K562 (cell line): ENCODE measurements around the gene KCP. TPM values are rescaled to one million over a fixed set of nuclear protein-coding genes. Genes with fewer than 3 reads are reported as not detected.
A peak's percentile ranks its signal among the peaks of the same experiment; 100 is the strongest.

Experiments
- CREB5 ChIP-seq: fragments of 250-450 bp; sonication (Bioruptor Pico); IDR thresholded peaks from 2 replicates; pipeline ENCODE4 v1.5.0; 2020; ENCODE audit warnings: mild to moderate bottlenecking
- CREM ChIP-seq: IDR thresholded peaks from 2 replicates; pipeline ENCODE4 v1.6.1; 2014; ENCODE audit warnings: antibody characterized with exemption, low read depth
- CXXC5 ChIP-seq: fragments of 250-450 bp; sonication (Bioruptor Pico); IDR thresholded peaks from 2 replicates; pipeline ENCODE4 v1.8.0; 2022; ENCODE audit warnings: inconsistent platforms, mild to moderate bottlenecking, moderate library complexity
- EGR1 ChIP-seq: fragments of 450-650 bp; conservative IDR thresholded peaks from 2 replicates; pipeline ENCODE4 v1.6.1; 2017; ENCODE audit warnings: mild to moderate bottlenecking
- FOS ChIP-seq: IDR thresholded peaks from 3 replicates; pipeline ENCODE4 v1.6.1; 2011; ENCODE audit not compliant: insufficient read length; ENCODE audit errors: extremely low read depth
- MAFG ChIP-seq: fragments of 450-650 bp; conservative IDR thresholded peaks from 2 replicates; pipeline ENCODE4 v1.6.1; 2016; ENCODE audit warnings: missing genetic modification characterization, missing compliant biosample characterization
- MCM2 ChIP-seq: fragments of 450-650 bp; IDR thresholded peaks from 2 replicates; pipeline ENCODE4 v1.6.1; 2017; ENCODE audit warnings: low read depth, mild to moderate bottlenecking
- MEF2A ChIP-seq: IDR thresholded peaks from 2 replicates; pipeline ENCODE4 v1.6.1; 2011; ENCODE audit warnings: low read depth, mild to moderate bottlenecking, low read length, moderate library complexity; ENCODE audit not compliant: control insufficient read depth
- NFIX ChIP-seq: fragments of 250-450 bp; sonication (Bioruptor Pico); IDR thresholded peaks from 2 replicates; pipeline ENCODE4 v1.4.0; 2020; ENCODE audit warnings: low read depth, mild to moderate bottlenecking, moderate library complexity
- PTTG1 ChIP-seq: fragments of 450-650 bp; IDR thresholded peaks from 2 replicates; pipeline ENCODE4 v1.6.1; 2016; ENCODE audit warnings: low read depth, mild to moderate bottlenecking, missing genetic modification characterization, missing compliant biosample characterization
- PYGO2 ChIP-seq: fragments of 450-650 bp; IDR thresholded peaks from 2 replicates; pipeline ENCODE4 v1.6.1; 2016; ENCODE audit warnings: mild to moderate bottlenecking, missing genetic modification characterization, moderate library complexity, missing compliant biosample characterization
- SAP30 ChIP-seq: fragments of 200-600 bp; sonication (generic); IDR thresholded peaks from 2 replicates; pipeline ENCODE4 v1.6.1; 2012; ENCODE audit warnings: borderline replicate concordance, low read depth, mild to moderate bottlenecking, moderate library complexity, low read length, control low read depth, inconsistent platforms; ENCODE audit not compliant: insufficient read depth, poor library complexity, severe bottlenecking
- SIX5 ChIP-seq, 2 experiments: IDR thresholded peaks; 2 replicates each; pipeline ENCODE4 v1.6.1; 2011; ENCODE audit warnings: low read length in 2 of 2, borderline replicate concordance in 1 of 2, low read depth in 1 of 2, mild to moderate bottlenecking in 1 of 2, moderate library complexity in 1 of 2; ENCODE audit not compliant: insufficient read depth in 1 of 2
- SNIP1 ChIP-seq: fragments of 450-650 bp; IDR thresholded peaks from 2 replicates; pipeline ENCODE4 v1.7.1; 2017; ENCODE audit warnings: low read depth, mild to moderate bottlenecking
- SRSF9 ChIP-seq: fragments of 200-400 bp; formaldehyde crosslinking; IDR thresholded peaks from 2 replicates; pipeline ENCODE4 v1.6.1; 2017; ENCODE audit warnings: low read depth, low read length, borderline replicate concordance
- TAF7 ChIP-seq: fragments of 450-650 bp; IDR thresholded peaks from 2 replicates; pipeline ENCODE4 v1.6.1; 2016; ENCODE audit warnings: missing genetic modification characterization, missing compliant biosample characterization
- ZNF146 ChIP-seq: IDR thresholded peaks from one replicate; pipeline ENCODE4 v1.6.1; 2018; ENCODE audit warnings: missing compliant biosample characterization; ENCODE audit not compliant: unreplicated experiment
- polyA plus RNA-seq, 8 experiments: library from polyadenylated mRNA; depleted of rRNA in 4 of 8; stranded (reverse) in 5 of 8; unstranded in 3 of 8; fragments of >200 nt; fragmentation: Nextera tagmentation in 2 of 8; fragmentation: Illumina TruSeq in 1 of 8; extraction: Ambion mirVana in 2 of 8; extraction: Trizol in 1 of 8; gene quantifications; 2 replicates each; pipeline versions ENCODE4 v1.2.1 to v1.2.3, GENCODE V29; 2011 to 2014; ENCODE audit warnings: inconsistent platforms in 1 of 8, missing spikeins in 1 of 8
- total RNA-seq, 7 experiments: library from RNA; depleted of rRNA in 6 of 7; stranded (reverse); fragments of >200 nt in 6 of 7; fragmentation: Illumina TruSeq in 2 of 7; extraction: Trizol in 2 of 7; gene quantifications; 2 replicates each; pipeline versions ENCODE4 v1.2.1 to v1.2.3, GENCODE V29; 2011 to 2021; ENCODE audit warnings: low replicate concordance in 1 of 7
- TF ChIP-seq, protein P1 (sequence below): fragments of 450-650 bp; IDR thresholded peaks from 2 replicates; pipeline ENCODE4 v1.6.1; 2018; ENCODE audit not compliant: partially characterized antibody
- TF ChIP-seq, protein P2 (sequence below): fragments of 450-650 bp; IDR thresholded peaks from 2 replicates; pipeline ENCODE4 v1.6.1; 2016; ENCODE audit warnings: missing biosample characterization, missing genetic modification characterization
- TF ChIP-seq, protein P3 (sequence below): fragments of 450-650 bp; IDR thresholded peaks from 2 replicates; pipeline ENCODE4 v1.6.1; 2016

Gene KCP
- total and polyA plus RNA-seq, 9 of the 15 experiments (the other 6 are each of a cell fraction or from before 2014, with no cell fraction given): 0.06 to 0.17 (median 0.12) TPM; not detected in 3

DNA sequence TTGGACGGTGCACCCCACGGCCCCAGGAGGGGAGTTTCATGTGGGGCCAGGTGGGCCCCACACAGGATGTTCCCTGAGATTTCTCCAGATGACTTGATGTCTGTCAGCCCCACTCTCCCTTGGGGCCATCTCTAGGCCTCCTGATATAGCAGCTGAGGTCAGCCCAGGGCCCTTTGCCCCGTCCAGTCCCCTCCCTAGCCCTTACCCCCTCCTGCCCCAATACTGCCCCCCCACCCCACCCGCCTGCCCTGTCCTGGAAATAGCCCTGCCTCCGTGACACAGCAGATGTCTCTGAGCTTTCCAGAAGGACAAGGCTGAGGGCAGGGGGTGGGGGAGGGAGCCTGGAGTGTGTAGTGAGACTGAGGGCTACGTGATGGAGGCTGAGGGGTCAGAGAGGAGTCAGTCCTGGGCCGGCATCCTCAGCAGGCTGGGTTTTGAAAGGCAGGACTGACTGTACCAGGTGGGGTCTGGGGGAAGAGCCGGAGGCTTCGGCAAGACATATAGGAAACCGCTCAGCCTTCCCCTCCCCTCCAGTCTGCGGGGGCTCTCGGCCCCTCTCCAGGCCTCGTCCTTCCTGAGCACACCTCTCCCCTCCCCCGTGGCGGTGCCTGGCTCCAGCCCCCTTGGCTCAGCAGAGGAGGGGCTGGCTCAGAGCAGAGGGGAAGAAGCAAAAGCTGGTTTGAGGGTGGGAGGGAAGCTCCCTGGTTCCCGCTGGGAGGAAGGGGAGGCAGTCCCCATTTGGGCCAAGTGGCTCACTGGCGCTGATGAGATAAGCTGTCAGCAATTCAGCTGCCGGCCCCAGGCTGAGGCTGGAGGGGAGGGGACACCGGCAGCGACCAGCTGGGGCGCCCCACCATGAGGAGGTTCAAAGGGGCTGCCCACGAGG lies 78.3 kb downstream of the KCP start (continued):
- TF ChIP-seq, protein P1, sequence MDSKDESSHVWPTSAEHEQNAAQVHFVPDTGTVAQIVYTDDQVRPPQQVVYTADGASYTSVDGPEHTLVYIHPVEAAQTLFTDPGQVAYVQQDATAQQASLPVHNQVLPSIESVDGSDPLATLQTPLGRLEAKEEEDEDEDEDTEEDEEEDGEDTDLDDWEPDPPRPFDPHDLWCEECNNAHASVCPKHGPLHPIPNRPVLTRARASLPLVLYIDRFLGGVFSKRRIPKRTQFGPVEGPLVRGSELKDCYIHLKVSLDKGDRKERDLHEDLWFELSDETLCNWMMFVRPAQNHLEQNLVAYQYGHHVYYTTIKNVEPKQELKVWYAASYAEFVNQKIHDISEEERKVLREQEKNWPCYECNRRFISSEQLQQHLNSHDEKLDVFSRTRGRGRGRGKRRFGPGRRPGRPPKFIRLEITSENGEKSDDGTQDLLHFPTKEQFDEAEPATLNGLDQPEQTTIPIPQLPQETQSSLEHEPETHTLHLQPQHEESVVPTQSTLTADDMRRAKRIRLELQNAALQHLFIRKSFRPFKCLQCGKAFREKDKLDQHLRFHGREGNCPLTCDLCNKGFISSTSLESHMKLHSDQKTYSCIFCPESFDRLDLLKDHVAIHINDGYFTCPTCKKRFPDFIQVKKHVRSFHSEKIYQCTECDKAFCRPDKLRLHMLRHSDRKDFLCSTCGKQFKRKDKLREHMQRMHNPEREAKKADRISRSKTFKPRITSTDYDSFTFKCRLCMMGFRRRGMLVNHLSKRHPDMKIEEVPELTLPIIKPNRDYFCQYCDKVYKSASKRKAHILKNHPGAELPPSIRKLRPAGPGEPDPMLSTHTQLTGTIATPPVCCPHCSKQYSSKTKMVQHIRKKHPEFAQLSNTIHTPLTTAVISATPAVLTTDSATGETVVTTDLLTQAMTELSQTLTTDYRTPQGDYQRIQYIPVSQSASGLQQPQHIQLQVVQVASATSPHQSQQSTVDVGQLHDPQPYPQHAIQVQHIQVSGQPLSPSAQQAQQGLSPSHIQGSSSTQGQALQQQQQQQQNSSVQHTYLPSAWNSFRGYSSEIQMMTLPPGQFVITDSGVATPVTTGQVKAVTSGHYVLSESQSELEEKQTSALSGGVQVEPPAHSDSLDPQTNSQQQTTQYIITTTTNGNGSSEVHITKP: peak; percentile 15
- TF ChIP-seq NFIX (CRISPR knock-in tag): 0 out of 2 replicates have a peak, but pooled peaks have one; percentile 4
- TF ChIP-seq EGR1: peak; percentile 3; the same call in 1 of the 2 replicates
- TF ChIP-seq CREB5 (CRISPR knock-in tag): no peak
- TF ChIP-seq SAP30: peak; percentile 84
- peak; percentile 74 for TF ChIP-seq CXXC5 (CRISPR knock-in tag)
- TF ChIP-seq FOS: no peak
- TF ChIP-seq SIX5 (IDR thresholded peaks at IDR 0.05; ENCODE audit: borderline replicate concordance in 1 of 2, insufficient read depth in 1 of 2, low read depth in 1 of 2, low read length in 2 of 2): no peak
- 0 out of 2 replicates have a peak, but pooled peaks have one; percentile 44 for TF ChIP-seq TAF7
- TF ChIP-seq MCM2: no peak
- TF ChIP-seq MAFG (tag): no peak; the same call in 1 of the 2 replicates
- 0 out of 2 replicates have a peak, but pooled peaks have one; percentile 38 for TF ChIP-seq MEF2A
- peak; percentile 67 for TF ChIP-seq CREM
- TF ChIP-seq SNIP1: 0 out of 2 replicates have a peak, but pooled peaks have one; percentile 24
- TF ChIP-seq, protein P2, sequence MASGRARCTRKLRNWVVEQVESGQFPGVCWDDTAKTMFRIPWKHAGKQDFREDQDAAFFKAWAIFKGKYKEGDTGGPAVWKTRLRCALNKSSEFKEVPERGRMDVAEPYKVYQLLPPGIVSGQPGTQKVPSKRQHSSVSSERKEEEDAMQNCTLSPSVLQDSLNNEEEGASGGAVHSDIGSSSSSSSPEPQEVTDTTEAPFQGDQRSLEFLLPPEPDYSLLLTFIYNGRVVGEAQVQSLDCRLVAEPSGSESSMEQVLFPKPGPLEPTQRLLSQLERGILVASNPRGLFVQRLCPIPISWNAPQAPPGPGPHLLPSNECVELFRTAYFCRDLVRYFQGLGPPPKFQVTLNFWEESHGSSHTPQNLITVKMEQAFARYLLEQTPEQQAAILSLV (tag): no peak
- TF ChIP-seq, protein P3, sequence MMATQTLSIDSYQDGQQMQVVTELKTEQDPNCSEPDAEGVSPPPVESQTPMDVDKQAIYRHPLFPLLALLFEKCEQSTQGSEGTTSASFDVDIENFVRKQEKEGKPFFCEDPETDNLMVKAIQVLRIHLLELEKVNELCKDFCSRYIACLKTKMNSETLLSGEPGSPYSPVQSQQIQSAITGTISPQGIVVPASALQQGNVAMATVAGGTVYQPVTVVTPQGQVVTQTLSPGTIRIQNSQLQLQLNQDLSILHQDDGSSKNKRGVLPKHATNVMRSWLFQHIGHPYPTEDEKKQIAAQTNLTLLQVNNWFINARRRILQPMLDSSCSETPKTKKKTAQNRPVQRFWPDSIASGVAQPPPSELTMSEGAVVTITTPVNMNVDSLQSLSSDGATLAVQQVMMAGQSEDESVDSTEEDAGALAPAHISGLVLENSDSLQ: peak; percentile 88
- no peak for TF ChIP-seq SRSF9
- TF ChIP-seq ZNF146 (CRISPR knock-in tag): no peak
- no peak for TF ChIP-seq PYGO2
- TF ChIP-seq PTTG1 (tag): no peak
